Cardiac muscle cell (in vitro differentiated cells and primary cell): ENCODE measurements around the gene TEDDM1. TPM values are rescaled to one million over a fixed set of nuclear protein-coding genes. Genes with fewer than 3 reads are reported as not detected.

ENCODE experiments used
- DNase-seq, 2 donors: peaks; one replicate each; pipeline versions ENCODE4 v3.0.0 to v3.0.0-alpha.2; 2010 to 2017; ENCODE audit warnings: low read depth in 1 of 2, low spot score in 1 of 2
- H3K27ac ChIP-seq: fragments of 200-600 bp; sonication (generic); 2 replicates; pipeline ENCODE4 v1.5.1; 2016
- H3K27me3 ChIP-seq: fragments of 200-600 bp; sonication (generic); 2 replicates; pipeline ENCODE4 v1.6.0; 2016; ENCODE audit warnings: control low read depth
- H3K36me3 ChIP-seq: fragments of 200-600 bp; sonication (generic); 2 replicates; pipeline ENCODE4 v1.5.1; 2016; ENCODE audit warnings: control low read depth
- H3K4me1 ChIP-seq: fragments of 200-600 bp; sonication (generic); 2 replicates; pipeline ENCODE4 v1.8.1; 2017; ENCODE audit warnings: low read depth, mild to moderate bottlenecking, mixed run types
- H3K4me3 ChIP-seq: fragments of 200-600 bp; sonication (generic); 2 replicates; pipeline ENCODE4 v1.5.1; 2016; ENCODE audit warnings: mild to moderate bottlenecking
- H3K9me3 ChIP-seq: fragments of 200-600 bp; sonication (generic); 2 replicates; pipeline ENCODE4 v1.5.1; 2017; ENCODE audit warnings: low read depth, mild to moderate bottlenecking, control low read depth
- polyA plus RNA-seq: library from polyadenylated mRNA; unstranded; fragments of >200 nt; fragmentation: Nextera tagmentation; extraction: Ambion mirVana; gene quantifications from 2 replicates; pipeline ENCODE4 v1.2.1, GENCODE V29; 2016
- total RNA-seq: library from RNA; depleted of rRNA; stranded (reverse); fragments of >200 nt; gene quantifications from 2 replicates; pipeline ENCODE4 v1.2.3, GENCODE V29; 2016
- TF ChIP-seq, protein P1 (sequence below): IDR thresholded peaks from 2 replicates; pipeline ENCODE4 v1.5.1; 2012; ENCODE audit warnings: low read depth, mild to moderate bottlenecking, low read length

The TEDDM1 gene
- total and polyA plus RNA-seq, 2 experiments from 2014 or later, result not detected

DNA sequence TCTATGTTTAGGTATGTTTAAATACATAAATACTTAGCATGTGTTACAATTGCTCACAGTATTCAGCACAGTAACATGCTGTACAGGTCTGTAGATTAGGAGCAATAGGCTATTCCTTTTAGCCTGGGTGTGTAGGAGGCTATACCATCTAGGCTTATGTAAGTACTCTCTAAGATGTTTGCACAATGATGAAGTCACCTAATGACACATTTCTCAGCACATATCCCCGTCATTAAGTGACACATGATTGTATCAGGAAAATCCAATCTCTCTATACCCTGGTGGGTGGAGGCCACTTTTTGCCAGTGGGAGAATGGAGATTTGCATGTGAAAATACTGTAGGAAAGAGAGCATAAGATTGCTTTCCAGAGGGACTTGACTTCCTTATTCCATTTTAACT lies 5.5 kb upstream of the TEDDM1 start:
- Histone ChIP-seq H3K9me3 (no peaks in the 10 kb centered on the region), H3K4me3 (no peak overlapping the region), H3K4me1 (no peaks in the 10 kb centered on the region), H3K27ac (no peak overlapping the region), H3K27me3 (no peaks in the 10 kb centered on the region), H3K36me3 (no peaks in the 10 kb centered on the region)
- no peak for DNase-seq
- TF ChIP-seq, protein P1, sequence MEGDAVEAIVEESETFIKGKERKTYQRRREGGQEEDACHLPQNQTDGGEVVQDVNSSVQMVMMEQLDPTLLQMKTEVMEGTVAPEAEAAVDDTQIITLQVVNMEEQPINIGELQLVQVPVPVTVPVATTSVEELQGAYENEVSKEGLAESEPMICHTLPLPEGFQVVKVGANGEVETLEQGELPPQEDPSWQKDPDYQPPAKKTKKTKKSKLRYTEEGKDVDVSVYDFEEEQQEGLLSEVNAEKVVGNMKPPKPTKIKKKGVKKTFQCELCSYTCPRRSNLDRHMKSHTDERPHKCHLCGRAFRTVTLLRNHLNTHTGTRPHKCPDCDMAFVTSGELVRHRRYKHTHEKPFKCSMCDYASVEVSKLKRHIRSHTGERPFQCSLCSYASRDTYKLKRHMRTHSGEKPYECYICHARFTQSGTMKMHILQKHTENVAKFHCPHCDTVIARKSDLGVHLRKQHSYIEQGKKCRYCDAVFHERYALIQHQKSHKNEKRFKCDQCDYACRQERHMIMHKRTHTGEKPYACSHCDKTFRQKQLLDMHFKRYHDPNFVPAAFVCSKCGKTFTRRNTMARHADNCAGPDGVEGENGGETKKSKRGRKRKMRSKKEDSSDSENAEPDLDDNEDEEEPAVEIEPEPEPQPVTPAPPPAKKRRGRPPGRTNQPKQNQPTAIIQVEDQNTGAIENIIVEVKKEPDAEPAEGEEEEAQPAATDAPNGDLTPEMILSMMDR, result no peak

DNA sequence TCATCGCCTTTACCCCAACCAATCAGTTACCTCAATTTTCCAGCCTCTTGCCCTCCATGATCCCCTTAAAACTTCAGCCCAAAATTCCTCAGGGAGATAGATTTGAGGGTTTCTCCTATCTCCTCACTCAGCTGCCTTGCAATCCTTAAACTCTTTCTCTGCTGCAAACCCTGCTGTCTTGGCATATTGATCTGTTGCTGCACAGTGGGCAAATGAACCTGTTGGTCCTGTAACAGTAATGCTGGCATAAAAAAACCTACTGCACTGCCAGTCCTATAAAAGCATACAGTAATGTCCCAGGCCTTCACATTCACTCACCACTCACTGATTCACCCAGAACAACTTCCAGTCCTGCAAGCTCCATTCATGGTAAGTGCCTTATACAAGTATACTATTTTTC lies 5.1 kb upstream of the TEDDM1 start:
- Histone ChIP-seq H3K9me3 (no peaks in the 10 kb centered on the region), H3K4me1 (no peaks in the 10 kb centered on the region), H3K4me3 (no peak overlapping the region), H3K36me3 (no peaks in the 10 kb centered on the region), H3K27me3 (no peaks in the 10 kb centered on the region), H3K27ac (no peak overlapping the region)
- TF ChIP-seq, protein P1, result no peak
- DNase-seq, result no peak

DNA sequence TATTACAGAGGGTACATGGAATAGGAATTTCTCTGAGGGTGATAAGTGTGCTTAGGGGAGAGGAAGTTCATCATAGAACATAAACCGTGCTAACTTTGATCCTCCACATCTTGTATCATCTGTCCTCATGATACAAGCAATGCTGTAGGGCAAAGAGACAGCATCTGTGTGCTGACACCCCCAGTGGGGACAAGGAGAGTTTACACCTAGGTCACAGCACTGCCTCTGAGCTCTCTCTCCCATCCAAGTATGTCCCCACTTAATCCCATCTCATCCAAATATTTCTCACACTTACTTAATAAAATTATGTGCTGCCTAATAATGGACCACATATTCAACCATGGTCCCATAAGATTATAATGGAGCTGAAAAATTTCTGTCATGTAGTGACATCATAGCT lies 4.3 kb upstream of the TEDDM1 start:
- no peak for DNase-seq
- no peak overlapping the region for H3K27ac ChIP-seq
- H3K4me3 ChIP-seq, result no peak overlapping the region
- H3K36me3 ChIP-seq, result no peaks in the 10 kb centered on the region
- no peaks in the 10 kb centered on the region for H3K27me3 ChIP-seq
- H3K4me1 ChIP-seq, result no peaks in the 10 kb centered on the region
- H3K9me3 ChIP-seq, result no peaks in the 10 kb centered on the region
- TF ChIP-seq, protein P1, result no peak

DNA sequence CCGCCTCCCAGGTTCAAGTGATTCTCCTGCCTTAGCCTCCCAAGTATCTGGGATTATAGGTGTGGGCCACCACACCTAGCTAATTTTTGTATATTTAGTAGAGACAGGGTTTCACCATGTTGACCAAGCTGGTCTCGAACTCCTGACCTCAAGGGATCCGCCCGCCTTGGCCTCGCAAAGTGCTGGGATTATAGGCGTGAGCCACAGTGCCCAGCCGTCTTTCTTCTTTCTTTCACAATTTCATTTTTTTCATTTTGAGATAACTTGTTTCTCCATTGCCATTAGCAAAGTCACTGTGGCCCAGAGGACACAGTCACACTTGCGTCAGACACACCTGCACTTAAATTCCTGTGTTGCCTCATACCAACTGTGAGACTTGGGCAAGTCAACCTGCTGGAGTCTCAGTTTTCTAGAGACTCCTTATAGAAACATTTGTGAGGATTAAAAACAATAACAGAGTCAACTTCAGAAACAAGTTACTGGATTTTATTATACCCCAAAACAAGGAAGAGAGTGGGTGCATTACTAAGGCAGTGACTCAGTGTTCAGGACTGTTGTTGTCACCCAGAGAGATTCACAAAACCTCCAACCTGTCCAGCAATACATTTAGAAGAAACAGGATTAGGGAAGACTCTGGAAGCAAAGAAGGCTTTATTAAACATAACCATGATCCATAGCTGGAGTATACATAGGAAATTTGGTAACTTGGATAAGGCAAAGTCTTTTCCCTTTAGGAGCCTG lies 2.6 kb downstream of the TEDDM1 start:
- H3K27me3 ChIP-seq, result peaks cover 3% of the 10 kb centered on the region
- no peaks in the 10 kb centered on the region for H3K36me3 ChIP-seq
- H3K27ac ChIP-seq, result no peak overlapping the region
- no peaks in the 10 kb centered on the region for H3K9me3 ChIP-seq
- TF ChIP-seq, protein P1, result no peak
- H3K4me1 ChIP-seq, result no peaks in the 10 kb centered on the region
- DNase-seq, result no peak
- H3K4me3 ChIP-seq, result no peak overlapping the region

DNA sequence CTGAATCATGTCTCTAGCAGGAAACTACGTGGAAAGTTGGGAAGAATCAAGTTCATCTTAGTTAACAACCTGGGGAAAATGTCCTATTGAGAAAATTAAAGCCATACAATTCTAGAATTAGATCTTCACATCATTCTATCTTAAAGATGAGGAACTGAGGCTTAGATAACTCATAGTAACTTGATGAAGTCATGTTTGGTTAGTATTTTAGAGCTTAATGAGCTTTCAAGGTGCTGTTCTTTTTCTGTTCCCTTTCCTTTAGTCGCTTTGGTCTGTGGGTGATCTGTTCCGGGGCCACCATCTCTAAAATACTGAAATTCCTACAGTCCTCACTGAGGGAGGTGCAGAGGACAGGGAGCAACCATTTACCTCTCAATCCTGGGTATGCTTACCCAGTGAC lies 4.6 kb downstream of the TEDDM1 start:
- Histone ChIP-seq H3K27me3 (peaks cover 3% of the 10 kb centered on the region), H3K4me3 (no peak overlapping the region), H3K9me3 (no peaks in the 10 kb centered on the region), H3K4me1 (no peaks in the 10 kb centered on the region), H3K27ac (no peak overlapping the region), H3K36me3 (no peaks in the 10 kb centered on the region)
- TF ChIP-seq, protein P1, result no peak
- DNase-seq, result no peak
